OCI-LY1 (cell line): ENCODE data around the gene CNN2.

Experiments
- CTCF ChIP-seq: fragments of 200-600 bp; sonication (generic), shearing (Covaris generic); IDR thresholded peaks from 2 replicates; pipeline ENCODE4 v1.5.1; 2017; ENCODE audit warnings: mild to moderate bottlenecking, antibody characterized with exemption, low read length, moderate library complexity, mixed read lengths
- EZH2 ChIP-seq: fragments of 200-600 bp; sonication (generic), shearing (Covaris generic); IDR thresholded peaks from 2 replicates; pipeline ENCODE4 v1.8.0; 2017; ENCODE audit warnings: borderline replicate concordance, mixed run types, mild to moderate bottlenecking, antibody characterized with exemption, low read length, moderate library complexity, mixed read lengths

- TF ChIP-seq CTCF (no peak), EZH2 (no peak)
These were observed 11.2 kb downstream of the CNN2 start for GRCh38 chr19:1037621-1038064.
